HCT116 (cell line): ENCODE data around the gene GAL3ST2. TPM values are rescaled to one million over a fixed set of nuclear protein-coding genes. Genes with fewer than 3 reads are reported as not detected.

ENCODE experiments used
- ATAC-seq: fragments of 200-7000 bp; cut with Tn5 transposase; 2 replicates; pipeline ENCODE4 v1.9.1; 2020; ENCODE audit warnings: mild to moderate bottlenecking, moderate library complexity
- BruUV-seq: library from RNA; stranded (reverse); fragments of 400-500 nt; replicated peaks from 2 replicates; lab custom pipeline; 2021; lab: Mats Ljungman, UMichigan
- CTCF ChIA-PET: fragments of 300-600 bp; sonication (Branson Sonifier 250); formaldehyde crosslinking; loops from one replicate; lab custom pipeline; 2021; ENCODE audit warnings: antibody characterized with exemption; lab: Charles Lee
- POLR2A ChIA-PET: fragments of 300-600, 350-600 bp; sonication (Branson Sonifier 250); formaldehyde crosslinking; loops from one replicate; lab custom pipeline; 2021; ENCODE audit warnings: antibody characterized with exemption; lab: Charles Lee
- RAD21 ChIA-PET, 2 experiments: fragments of 300-600 bp; sonication (Branson Sonifier 250); formaldehyde crosslinking; loops; one replicate each; lab custom pipeline; 2023; ENCODE audit warnings: low total read pairs in 2 of 2; ENCODE audit not compliant: uncharacterized antibody in 2 of 2, unreplicated experiment in 2 of 2, low non-redundant PET in 1 of 2; lab: Charles Lee
- DNase-seq: peaks from one replicate; pipeline ENCODE4 v3.0.0-alpha.2; 2010; ENCODE audit warnings: low read depth, low spot score
- H2AFZ ChIP-seq: fragments of 200-600 bp; shearing (Covaris generic), sonication (generic); 2 replicates; pipeline ENCODE4 v1.6.1; 2017; ENCODE audit warnings: low read depth, mixed run types, mixed read lengths, antibody characterized with exemption, low read length; ENCODE audit not compliant: poor library complexity, severe bottlenecking
- H3K27ac ChIP-seq: 2 replicates; pipeline ENCODE4 v1.5.1; 2012; ENCODE audit warnings: low read depth, low read length
- H3K27me3 ChIP-seq: fragments of 200-600 bp; sonication (generic); 2 replicates; pipeline ENCODE4 v1.6.1; 2016; ENCODE audit warnings: mixed run types, low read length, mixed read lengths; ENCODE audit not compliant: insufficient read depth
- H3K36me3 ChIP-seq, 2 experiments: fragments of 200-500 bp in 1 of 2; fragments of 200-600 bp in 1 of 2; sonication (Bioruptor generic) in 1 of 2; sonication (generic) in 1 of 2; 2 replicates each; pipeline versions ENCODE4 v1.5.1 to v1.6.1; 2014 to 2016; ENCODE audit warnings: low read length in 2 of 2, inconsistent platforms in 1 of 2, mixed read lengths in 1 of 2, mixed run types in 1 of 2; ENCODE audit not compliant: insufficient read depth in 2 of 2, control insufficient read depth in 1 of 2
- H3K4me1 ChIP-seq, 2 experiments: fragments of 200-600 bp in 1 of 2; sonication (generic) in 1 of 2; 2 replicates each; pipeline versions ENCODE4 v1.5.1 to v1.6.1; 2012 to 2017; ENCODE audit warnings: low read length in 2 of 2, inconsistent platforms in 1 of 2, mild to moderate bottlenecking in 1 of 2, mixed read lengths in 1 of 2, mixed run types in 1 of 2, moderate library complexity in 1 of 2; ENCODE audit not compliant: insufficient read depth in 2 of 2, control insufficient read depth in 1 of 2
- H3K4me2 ChIP-seq: fragments of 200-600 bp; sonication (generic); 2 replicates; pipeline ENCODE4 v1.6.1; 2017; ENCODE audit warnings: mixed run types, low read length, mixed read lengths
- H3K4me3 ChIP-seq, 2 experiments: fragments of 200-600 bp in 1 of 2; sonication (generic) in 1 of 2; replicated peaks in 1 of 2; 2 replicates each; pipeline ENCODE4 v1.5.1; 2011 to 2016; ENCODE audit warnings: low read length in 2 of 2, control low read depth in 1 of 2, low read depth in 1 of 2, mild to moderate bottlenecking in 1 of 2, mixed read lengths in 1 of 2, mixed run types in 1 of 2
- H3K79me2 ChIP-seq: fragments of 200-600 bp; sonication (generic); 2 replicates; pipeline ENCODE4 v1.6.1; 2017; ENCODE audit warnings: mild to moderate bottlenecking, mixed run types, low read length, moderate library complexity, mixed read lengths; ENCODE audit not compliant: insufficient read depth
- H3K9ac ChIP-seq: fragments of 200-600 bp; sonication (generic); 2 replicates; pipeline ENCODE4 v1.6.1; 2016; ENCODE audit warnings: low read length, mixed read lengths
- H3K9me2 ChIP-seq: fragments of 200-600 bp; sonication (generic), shearing (Covaris generic); 2 replicates; pipeline ENCODE4 v1.6.1; 2017; ENCODE audit warnings: mixed run types, mild to moderate bottlenecking, moderate library complexity; ENCODE audit not compliant: insufficient read depth
- H3K9me3 ChIP-seq, 2 experiments: fragments of 200-500 bp in 1 of 2; fragments of 200-600 bp in 1 of 2; sonication (Bioruptor generic) in 1 of 2; sonication (generic) in 1 of 2; 2 replicates each; pipeline ENCODE4 v1.6.1; 2014 to 2017; ENCODE audit warnings: low read length in 2 of 2, mixed read lengths in 2 of 2, inconsistent platforms in 1 of 2, low read depth in 1 of 2, mild to moderate bottlenecking in 1 of 2, mixed run types in 1 of 2, moderate library complexity in 1 of 2; ENCODE audit not compliant: control insufficient read depth in 1 of 2, insufficient read depth in 1 of 2
- H4K20me1 ChIP-seq: fragments of 200-600 bp; sonication (generic), shearing (Covaris generic); 2 replicates; pipeline ENCODE4 v1.6.1; 2017; ENCODE audit warnings: mixed run types, mild to moderate bottlenecking, moderate library complexity; ENCODE audit not compliant: insufficient read depth
- ATF3 ChIP-seq: IDR thresholded peaks from 2 replicates; pipeline ENCODE4 v1.6.1; 2012
- CBX3 ChIP-seq: IDR thresholded peaks from 2 replicates; pipeline ENCODE4 v1.6.1; 2012; ENCODE audit warnings: low read depth
- CEBPB ChIP-seq: IDR thresholded peaks from 2 replicates; pipeline ENCODE4 v1.6.1; 2012; ENCODE audit warnings: low read depth
- CTCF ChIP-seq, 3 experiments: fragments of 200-600 bp in 1 of 3; sonication (generic) in 1 of 3; IDR thresholded peaks in 2 of 3; conservative IDR thresholded peaks in 1 of 3; 2 replicates each; pipeline ENCODE4 v1.5.1; 2012 to 2017; ENCODE audit warnings: low read depth in 2 of 3, low read length in 2 of 3, antibody characterized with exemption in 1 of 3, borderline replicate concordance in 1 of 3, control low read depth in 1 of 3, mild to moderate bottlenecking in 1 of 3, mixed read lengths in 1 of 3, mixed run types in 1 of 3, moderate library complexity in 1 of 3; ENCODE audit not compliant: insufficient read depth in 1 of 3
- EGR1 ChIP-seq: IDR thresholded peaks from 2 replicates; pipeline ENCODE4 v1.6.1; 2012; ENCODE audit warnings: low read depth
- EZH2 ChIP-seq: fragments of 200-600 bp; sonication (generic); IDR thresholded peaks from 2 replicates; pipeline ENCODE4 v1.6.1; 2017; ENCODE audit warnings: antibody characterized with exemption, mixed run types
- EZH2phosphoT487 ChIP-seq: fragments of 200-600 bp; IDR thresholded peaks from 2 replicates; pipeline ENCODE4 v1.6.1; 2018; ENCODE audit warnings: antibody characterized with exemption, borderline replicate concordance
- FOSL1 ChIP-seq: IDR thresholded peaks from 2 replicates; pipeline ENCODE4 v1.6.1; 2012; ENCODE audit warnings: low read depth
- JUND ChIP-seq: IDR thresholded peaks from 2 replicates; pipeline ENCODE4 v1.6.1; 2012
- POLR2A ChIP-seq: IDR thresholded peaks from 2 replicates; pipeline ENCODE4 v1.7.0; 2011; ENCODE audit warnings: borderline replicate concordance; ENCODE audit not compliant: insufficient read depth, insufficient read length; ENCODE audit errors: extremely low read depth
- POLR2AphosphoS5 ChIP-seq: IDR thresholded peaks from 2 replicates; pipeline ENCODE4 v1.6.1; 2011; ENCODE audit warnings: mild to moderate bottlenecking, low read depth, low read length, moderate library complexity
- REST ChIP-seq: IDR thresholded peaks from 2 replicates; pipeline ENCODE4 v1.6.1; 2012; ENCODE audit warnings: low read depth
- SP1 ChIP-seq: IDR thresholded peaks from 2 replicates; pipeline ENCODE4 v1.6.1; 2012; ENCODE audit warnings: low read depth
- SRF ChIP-seq: IDR thresholded peaks from 2 replicates; pipeline ENCODE4 v1.6.1; 2012; ENCODE audit warnings: low read depth
- TCF7L2 ChIP-seq: IDR thresholded peaks from 2 replicates; pipeline ENCODE4 v1.7.0; 2011; ENCODE audit warnings: borderline replicate concordance, inconsistent platforms; ENCODE audit not compliant: insufficient read depth, insufficient read length; ENCODE audit errors: extremely low read depth
- YY1 ChIP-seq: IDR thresholded peaks from 2 replicates; pipeline ENCODE4 v1.6.1; 2011; ENCODE audit warnings: low read length, low read depth, moderate library complexity, mild to moderate bottlenecking; ENCODE audit not compliant: insufficient replicate concordance; ENCODE audit errors: extremely low read depth
- ZBTB33 ChIP-seq: IDR thresholded peaks from 2 replicates; pipeline ENCODE4 v1.6.1; 2011; ENCODE audit warnings: mild to moderate bottlenecking, low read length, moderate library complexity; ENCODE audit not compliant: insufficient replicate concordance; ENCODE audit errors: extremely low read depth
- ZFX ChIP-seq: fragments of 450-650 bp; IDR thresholded peaks from 2 replicates; pipeline ENCODE4 v1.6.1; 2017
- intact Hi-C: fragments of 100-400 bp; cut with micrococcal nuclease; formaldehyde crosslinking; loops from 2 replicates; pipeline ENCODE4 v1.10.0; 2022
- total RNA-seq: library from RNA; stranded (reverse); gene quantifications from one replicate; pipeline ENCODE4 v1.2.1, GENCODE V29; 2021; ENCODE audit not compliant: unreplicated experiment

Gene GAL3ST2
- total RNA-seq, 1 experiment from 2014 or later = 0.44 TPM

GRCh38 chr2:241767464-241768250 is 9.0 kb upstream of the GAL3ST2 start:
- H3K4me2 ChIP-seq = no peak overlapping the region
- CTCF ChIA-PET = no interaction called here
- intact Hi-C loops = no loop called here
- H3K9me3 ChIP-seq = no peaks in the 10 kb centered on the region
- ATAC-seq = 0 out of 2 replicates have a peak, but pooled peaks have one; percentile 24
- H4K20me1 ChIP-seq = no peaks in the 10 kb centered on the region
- no peaks in the 10 kb centered on the region for H3K4me1 ChIP-seq
- H3K27ac ChIP-seq = no peak overlapping the region
- H3K27me3 ChIP-seq = no peaks in the 10 kb centered on the region
- H3K79me2 ChIP-seq = no peaks in the 10 kb centered on the region
- RAD21 ChIA-PET = no interaction called here
- TF ChIP-seq CTCF (IDR thresholded peaks at IDR 0.05 in 2 of 3, conservative IDR thresholded peaks at IDR 0.05 in 1 of 3; ENCODE audit: borderline replicate concordance in 1 of 3, insufficient read depth in 1 of 3, low read depth in 2 of 3, low read length in 2 of 3) = no peak
- TF ChIP-seq CBX3 = no peak
- TF ChIP-seq YY1 = no peak
- TF ChIP-seq REST = no peak
- TF ChIP-seq SP1 = no peak
- no peak for TF ChIP-seq JUND
- TF ChIP-seq CEBPB = no peak
- TF ChIP-seq POLR2A = no peak
- no peak for TF ChIP-seq ZBTB33
- TF ChIP-seq FOSL1 = no peak
- no peak for TF ChIP-seq POLR2AphosphoS5
- TF ChIP-seq ZFX = no peak
- TF ChIP-seq ATF3 = no peak
- TF ChIP-seq EZH2phosphoT487 = no peak
- TF ChIP-seq EZH2 = no peak
- no peak for TF ChIP-seq TCF7L2
- TF ChIP-seq SRF = no peak
- no peak for TF ChIP-seq EGR1
- H2AFZ ChIP-seq = no peak overlapping the region
- POLR2A ChIA-PET = no interaction called here
- no TSS peak for BruUV-seq
- H3K9me2 ChIP-seq = no peaks in the 10 kb centered on the region
- H3K36me3 ChIP-seq = no peaks in the 10 kb centered on the region
- no peak overlapping the region for H3K9ac ChIP-seq
- no peak for DNase-seq
- no peak overlapping the region for H3K4me3 ChIP-seq
